ENCODE measurements around the gene POLE. TPM values are rescaled to one million over a fixed set of nuclear protein-coding genes. Genes with fewer than 3 reads are reported as not detected.
"Not testable (repeated sequence)": the region's sequence is repeated elsewhere in the genome, so short reads cannot be mapped to it uniquely, and the experiment has no call there.

POLE gene
- total RNA-seq, 4 donors from 2014 or later = 25.8 to 66.0 (median 36.9) TPM

DNA sequence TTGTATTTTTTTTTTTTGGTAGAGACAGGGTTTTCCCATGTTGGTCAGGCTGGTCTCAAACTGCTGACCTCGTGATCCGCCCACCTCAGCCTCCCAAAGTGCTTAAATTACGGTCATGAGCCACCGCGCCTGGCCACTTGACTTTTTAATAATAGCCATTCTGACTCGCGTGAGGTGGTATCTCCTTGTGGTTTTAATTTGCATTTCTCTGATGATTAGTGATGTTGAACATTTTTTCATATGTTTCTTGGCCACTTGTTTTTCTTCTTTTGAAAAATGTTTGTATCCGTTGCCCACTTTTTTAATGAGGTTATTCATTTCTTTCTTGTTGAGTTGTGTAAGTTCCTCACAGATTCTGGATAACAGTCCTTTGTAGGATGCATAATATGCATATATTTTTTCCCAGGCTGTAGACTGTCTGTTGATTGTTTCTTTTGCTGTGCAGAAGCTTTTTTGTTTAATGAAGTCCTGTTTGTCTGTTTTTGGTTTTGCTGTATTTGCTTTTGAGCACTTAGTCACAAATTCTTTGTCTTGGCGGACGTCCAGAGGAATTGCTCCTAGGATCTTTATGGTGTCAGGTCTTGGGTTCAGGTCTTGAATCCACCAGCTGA, 13.2 kb upstream of the POLE start:
- intact Hi-C loops (cut with DNase I; ENCODE audit: low total_unique reads) = no loop called here
- WGBS, 2 donors = 87 to 93% methylated on average over 10 of the region's 10 CpGs
- no peak for DNase-seq (ENCODE audit: low spot score in 2 of 2)
- no peak overlapping the region for H3K4me3 ChIP-seq (ENCODE audit: low read depth, poor library complexity, severe bottlenecking)
- TF ChIP-seq, protein P1, sequence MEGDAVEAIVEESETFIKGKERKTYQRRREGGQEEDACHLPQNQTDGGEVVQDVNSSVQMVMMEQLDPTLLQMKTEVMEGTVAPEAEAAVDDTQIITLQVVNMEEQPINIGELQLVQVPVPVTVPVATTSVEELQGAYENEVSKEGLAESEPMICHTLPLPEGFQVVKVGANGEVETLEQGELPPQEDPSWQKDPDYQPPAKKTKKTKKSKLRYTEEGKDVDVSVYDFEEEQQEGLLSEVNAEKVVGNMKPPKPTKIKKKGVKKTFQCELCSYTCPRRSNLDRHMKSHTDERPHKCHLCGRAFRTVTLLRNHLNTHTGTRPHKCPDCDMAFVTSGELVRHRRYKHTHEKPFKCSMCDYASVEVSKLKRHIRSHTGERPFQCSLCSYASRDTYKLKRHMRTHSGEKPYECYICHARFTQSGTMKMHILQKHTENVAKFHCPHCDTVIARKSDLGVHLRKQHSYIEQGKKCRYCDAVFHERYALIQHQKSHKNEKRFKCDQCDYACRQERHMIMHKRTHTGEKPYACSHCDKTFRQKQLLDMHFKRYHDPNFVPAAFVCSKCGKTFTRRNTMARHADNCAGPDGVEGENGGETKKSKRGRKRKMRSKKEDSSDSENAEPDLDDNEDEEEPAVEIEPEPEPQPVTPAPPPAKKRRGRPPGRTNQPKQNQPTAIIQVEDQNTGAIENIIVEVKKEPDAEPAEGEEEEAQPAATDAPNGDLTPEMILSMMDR (IDR thresholded peaks at IDR 0.05) = no peak
- no peak for TF ChIP-seq POLR2A (IDR thresholded peaks at IDR 0.05)

DNA sequence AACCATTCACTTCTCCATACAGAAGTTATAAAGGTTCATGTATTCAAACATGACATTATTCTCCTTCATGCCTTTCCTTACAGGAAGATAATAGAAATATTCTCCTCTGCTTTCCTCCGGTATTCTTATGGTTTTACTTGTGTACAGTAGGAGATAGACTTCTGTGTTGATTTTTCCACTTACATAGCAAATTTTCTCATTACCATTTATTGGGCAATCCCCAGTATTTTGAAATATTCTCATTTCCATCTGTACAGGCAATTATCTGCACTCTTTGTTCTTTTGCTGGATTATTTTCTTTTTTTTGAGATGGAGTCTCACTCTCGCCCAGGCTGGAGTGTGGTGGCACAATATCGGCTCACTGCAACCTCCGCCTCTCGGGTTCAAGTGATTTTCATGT, 11.2 kb upstream of the POLE start:
- 75 to 89% methylated on average over 5 of the region's 5 CpGs for WGBS, 2 donors
- no peak for DNase-seq (ENCODE audit: low spot score in 2 of 2)
- intact Hi-C loops (cut with DNase I; ENCODE audit: low total_unique reads) = no loop called here
- no peak overlapping the region for H3K4me3 ChIP-seq (ENCODE audit: low read depth, poor library complexity, severe bottlenecking)
- TF ChIP-seq, protein P1 (IDR thresholded peaks at IDR 0.05) = no peak
- no peak for TF ChIP-seq POLR2A (IDR thresholded peaks at IDR 0.05)

DNA sequence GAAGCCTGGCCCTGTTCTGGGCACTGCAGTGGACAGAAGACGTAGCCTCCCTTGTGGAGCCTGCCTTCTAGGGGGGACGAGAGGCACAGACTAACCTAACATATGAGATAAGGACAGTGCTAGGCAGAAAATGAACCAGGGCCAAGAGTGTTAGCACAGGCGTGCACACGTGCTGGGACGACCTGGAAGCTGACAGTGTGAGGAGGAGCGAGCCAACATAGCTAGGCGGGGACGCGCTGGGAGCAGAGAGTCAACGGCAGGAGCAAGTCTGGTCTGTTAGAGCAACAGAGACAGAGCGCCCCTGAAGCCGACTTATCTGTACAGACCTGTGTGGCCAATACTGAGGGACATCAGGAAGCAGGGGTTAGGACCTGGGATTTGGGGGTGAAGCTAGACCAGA, 8.3 kb upstream of the POLE start:
- no peak overlapping the region for H3K4me3 ChIP-seq (ENCODE audit: low read depth, poor library complexity, severe bottlenecking)
- intact Hi-C loops (cut with DNase I; ENCODE audit: low total_unique reads) = no loop called here
- TF ChIP-seq, protein P1 (IDR thresholded peaks at IDR 0.05) = no peak
- TF ChIP-seq POLR2A (IDR thresholded peaks at IDR 0.05) = no peak
- DNase-seq (ENCODE audit: low spot score in 2 of 2) = no peak
- WGBS, 2 donors = 47 to 73% methylated on average over 12 of the region's 12 CpGs

DNA sequence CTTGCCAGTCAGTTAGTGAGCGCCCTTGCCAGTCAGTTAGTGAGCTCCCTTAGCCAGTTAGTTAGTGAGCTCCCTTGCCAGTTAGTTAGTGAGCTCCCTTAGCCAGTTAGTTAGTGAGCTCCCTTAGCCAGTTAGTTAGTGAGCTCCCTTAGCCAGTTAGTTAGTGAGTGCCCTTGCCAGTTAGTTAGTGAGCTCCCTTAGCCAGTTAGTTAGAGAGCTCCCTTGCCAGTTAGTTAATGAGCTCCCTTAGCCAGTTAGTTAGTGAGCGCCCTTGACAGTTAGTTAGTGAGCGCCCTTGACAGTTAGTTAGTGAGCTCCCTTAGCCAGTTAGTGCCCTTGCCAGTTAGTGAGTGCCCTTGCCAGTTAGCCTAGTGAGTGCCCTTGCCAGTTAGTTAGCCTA, 7.7 kb upstream of the POLE start:
- DNase-seq (ENCODE audit: low spot score in 2 of 2); intact Hi-C loops (cut with DNase I; ENCODE audit: low total_unique reads); H3K4me3 ChIP-seq (ENCODE audit: low read depth, poor library complexity, severe bottlenecking): not testable (repeated sequence)
- WGBS, 2 donors = 95 to 96% methylated on average over 3 of the region's 3 CpGs

DNA sequence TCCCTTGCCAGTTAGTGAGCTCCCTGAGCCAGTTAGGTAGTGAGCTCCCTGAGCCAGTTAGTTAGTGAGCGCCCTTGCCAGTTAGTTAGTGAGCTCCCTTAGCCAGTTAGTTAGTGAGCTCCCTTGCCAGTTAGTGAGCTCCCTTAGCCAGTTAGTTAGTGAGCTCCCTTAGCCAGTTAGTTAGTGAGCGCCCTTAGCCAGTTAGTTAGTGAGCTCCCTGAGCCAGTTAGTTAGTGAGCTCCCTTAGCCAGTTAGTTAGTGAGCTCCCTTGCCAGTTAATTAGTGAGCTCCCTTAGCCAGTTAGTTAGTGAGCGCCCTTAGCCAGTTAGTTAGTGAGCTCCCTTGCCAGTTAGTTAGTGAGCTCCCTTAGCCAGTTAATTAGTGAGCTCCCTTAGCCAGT, 4.9 kb upstream of the POLE start:
- intact Hi-C loops (cut with DNase I; ENCODE audit: low total_unique reads); H3K4me3 ChIP-seq (ENCODE audit: low read depth, poor library complexity, severe bottlenecking); DNase-seq (ENCODE audit: low spot score in 2 of 2): not testable (repeated sequence)
- WGBS, 2 donors = 100% methylated on average over 2 to 3 of the region's 3 CpGs

DNA sequence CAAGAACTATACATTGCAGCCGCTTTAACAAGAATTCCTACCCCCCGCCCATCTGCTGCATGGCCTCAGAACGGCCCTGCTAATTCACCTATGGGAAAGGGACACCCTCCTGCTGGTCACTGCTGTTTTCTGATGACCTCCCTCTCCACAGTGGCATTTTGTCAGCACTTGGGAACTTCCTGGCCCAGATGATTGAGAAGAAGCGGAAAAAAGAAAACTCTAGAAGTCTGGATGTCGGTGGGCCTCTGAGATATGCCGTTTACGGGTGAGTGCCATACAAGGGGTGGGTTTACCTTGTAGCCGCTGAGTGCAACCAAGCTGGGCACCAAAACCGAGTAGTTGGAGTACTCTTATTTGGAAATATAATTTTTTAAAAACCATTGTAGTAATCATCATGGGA, 3.0 kb upstream of the POLE start:
- intact Hi-C loops (cut with DNase I; ENCODE audit: low total_unique reads) = no loop called here
- no peak overlapping the region for H3K4me3 ChIP-seq (ENCODE audit: low read depth, poor library complexity, severe bottlenecking)
- DNase-seq (ENCODE audit: low spot score in 2 of 2) = no peak
- WGBS, 2 donors = 97% methylated on average over 9 of the region's 9 CpGs
- TF ChIP-seq, protein P1 (IDR thresholded peaks at IDR 0.05) = no peak
- TF ChIP-seq POLR2A (IDR thresholded peaks at IDR 0.05) = no peak

DNA sequence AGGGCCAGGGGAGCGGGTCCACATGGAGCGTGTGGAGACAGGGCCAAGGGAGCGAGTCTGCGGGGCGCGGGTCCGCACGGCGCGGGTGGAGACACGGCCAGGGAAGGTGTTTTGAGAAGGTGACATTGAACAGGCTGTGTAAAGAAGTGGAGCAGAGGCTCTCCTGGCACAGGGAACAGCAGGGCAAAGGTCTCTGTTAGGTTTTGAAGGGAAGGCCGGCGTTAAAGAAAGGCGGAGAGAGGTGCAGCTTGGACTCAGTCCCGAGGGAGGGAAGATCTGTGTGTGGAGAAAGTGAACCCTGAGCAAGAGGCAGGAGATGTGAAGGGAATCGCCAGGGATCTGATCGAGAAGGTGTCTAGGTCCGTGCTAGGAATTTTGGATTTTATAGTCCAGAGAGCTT, 2.1 kb upstream of the POLE start:
- H3K4me3 ChIP-seq (ENCODE audit: low read depth, poor library complexity, severe bottlenecking) = no peak overlapping the region
- intact Hi-C loops (cut with DNase I; ENCODE audit: low total_unique reads) = no loop called here

More for the DNA sequence above, 2.1 kb upstream of the POLE start:
- TF ChIP-seq POLR2A (IDR thresholded peaks at IDR 0.05) = no peak
- TF ChIP-seq, protein P1 (IDR thresholded peaks at IDR 0.05) = no peak
- no peak for DNase-seq (ENCODE audit: low spot score in 2 of 2)
- WGBS, 2 donors = 73 to 75% methylated on average over 18 of the region's 18 CpGs

All from lower leg skin (tissue), 4 donors.